NT2/D1 (cell line): ENCODE results near the gene KIF23.

Experiments
- SUZ12 ChIP-seq: IDR thresholded peaks from 2 replicates; pipeline ENCODE4 v1.6.1; 2011; ENCODE audit not compliant: insufficient read length, insufficient read depth; ENCODE audit errors: extremely low read depth
- YY1 ChIP-seq: IDR thresholded peaks from 2 replicates; pipeline ENCODE4 v1.6.1; 2011; ENCODE audit not compliant: insufficient read length, insufficient read depth
- ZNF274 ChIP-seq: IDR thresholded peaks from 2 replicates; pipeline ENCODE4 v1.6.1; 2011; ENCODE audit warnings: mild to moderate bottlenecking, low read depth, low read length

DNA sequence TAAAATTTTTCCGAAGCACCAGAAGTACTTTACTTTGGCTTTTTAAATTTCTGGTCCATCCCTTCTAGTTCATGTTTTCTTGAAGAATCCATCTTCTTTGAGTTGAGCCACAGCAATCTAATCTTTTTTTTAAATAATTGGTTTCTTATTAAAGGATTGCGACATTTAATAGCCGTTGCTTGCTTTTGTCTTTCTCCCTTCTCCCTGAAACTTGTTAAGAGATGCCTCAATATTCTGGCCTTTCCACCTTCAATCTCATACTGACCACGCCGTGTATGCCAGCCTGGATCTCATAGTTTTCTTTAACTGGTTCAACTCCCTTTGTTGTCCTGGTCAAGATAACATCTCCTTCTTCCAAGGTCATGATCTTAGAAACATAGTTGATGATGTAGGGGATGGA, 20.1 kb downstream of the KIF23 start:
- no peak for TF ChIP-seq ZNF274
- TF ChIP-seq SUZ12: no peak
- no peak for TF ChIP-seq YY1
